ENCODE measurements around the gene FAM174C. TPM values are rescaled to one million over a fixed set of nuclear protein-coding genes. Genes with fewer than 3 reads are reported as not detected.
"Not testable (repeated sequence)": the region's sequence is repeated elsewhere in the genome, so short reads cannot be mapped to it uniquely, and the experiment has no call there.

FAM174C gene
- total RNA-seq, 4 donors from 2014 or later: 24.9 to 58.9 (median 43.6) TPM

- Histone ChIP-seq H3K4me3 (no peak overlapping the region), H3K27ac (replicated peaks in 1 of 4) (no peak overlapping the region), H3K4me1 (peaks cover 9 to 15% (median 10%) of the 10 kb centered on the region in 4 donors), H3K36me3 (no peaks in the 10 kb centered on the region), H3K27me3 (peaks cover 0 to 88% (median 11%) of the 10 kb centered on the region in 4 donors), H3K9me3 (no peaks in the 10 kb centered on the region)
- intact Hi-C loops (cut with DNase I): no loop called here
- 40% methylated on average over 4 of the region's 13 CpGs for WGBS
- no peak for DNase-seq (ENCODE audit: extremely low spot score)
- TF ChIP-seq POLR2AphosphoS5 (IDR thresholded peaks at IDR 0.05): no peak
- no peak for TF ChIP-seq CTCF (IDR thresholded peaks at IDR 0.05)
- TF ChIP-seq EP300 (IDR thresholded peaks at IDR 0.05): no peak
- TF ChIP-seq POLR2A (IDR thresholded peaks at IDR 0.05; ENCODE audit: low read depth): no peak
Measured at GRCh38 chr19:1316466-1316865, 41.1 kb downstream of the FAM174C start.

GRCh38 chr19:1317274-1318003 lies 42.1 kb downstream of the FAM174C start:
- TF ChIP-seq CTCF (IDR thresholded peaks at IDR 0.05) (no peak), POLR2AphosphoS5 (IDR thresholded peaks at IDR 0.05) (no peak), EP300 (IDR thresholded peaks at IDR 0.05) (no peak), POLR2A (IDR thresholded peaks at IDR 0.05; ENCODE audit: low read depth) (no peak)
- Histone ChIP-seq H3K27me3 (peaks cover 0 to 88% (median 11%) of the 10 kb centered on the region in 4 donors), H3K4me1 (peaks cover 9 to 15% (median 10%) of the 10 kb centered on the region in 4 donors), H3K27ac (replicated peaks in 1 of 4) (no peak overlapping the region), H3K4me3 (no peak overlapping the region), H3K9me3 (no peaks in the 10 kb centered on the region), H3K36me3 (no peaks in the 10 kb centered on the region)
- intact Hi-C loops (cut with DNase I): no loop called here
- DNase-seq (ENCODE audit: extremely low spot score): no peak
- whole genome bisulfite sequencing: 81% methylated on average over 17 of the region's 17 CpGs

- H3K36me3 ChIP-seq: no peaks in the 10 kb centered on the region
- peaks cover 9 to 15% (median 10%) of the 10 kb centered on the region in 4 donors for H3K4me1 ChIP-seq
- 60% methylated on average over 18 of the region's 46 CpGs for whole genome bisulfite sequencing
- peaks cover 0 to 86% (median 5%) of the 10 kb centered on the region in 4 donors for H3K27me3 ChIP-seq
- no peaks in the 10 kb centered on the region for H3K9me3 ChIP-seq
- no peak overlapping the region for H3K4me3 ChIP-seq
- H3K27ac ChIP-seq (replicated peaks in 1 of 4): no peak overlapping the region
- DNase-seq (ENCODE audit: extremely low spot score): no peak
- intact Hi-C loops (cut with DNase I): no loop called here
- no peak for TF ChIP-seq EP300 (IDR thresholded peaks at IDR 0.05)
- TF ChIP-seq POLR2A (IDR thresholded peaks at IDR 0.05; ENCODE audit: low read depth): no peak
- TF ChIP-seq CTCF (IDR thresholded peaks at IDR 0.05): no peak
- TF ChIP-seq POLR2AphosphoS5 (IDR thresholded peaks at IDR 0.05): no peak
Measured at GRCh38 chr19:1318678-1319471, 43.5 kb downstream of the FAM174C start.

GRCh38 chr19:1320282-1320650 lies 44.9 kb downstream of the FAM174C start:
- intact Hi-C loops (cut with DNase I); DNase-seq (ENCODE audit: extremely low spot score); H3K9me3 ChIP-seq; H3K36me3 ChIP-seq; H3K4me3 ChIP-seq; H3K27ac ChIP-seq (replicated peaks in 1 of 4): not testable (repeated sequence)
- H3K4me1 ChIP-seq: peaks cover 13 to 23% (median 19%) of the 10 kb centered on the region in 4 donors
- H3K27me3 ChIP-seq: peaks cover 0 to 82% (median 3%) of the 10 kb centered on the region in 4 donors
- 91% methylated on average over 3 of the region's 3 CpGs for WGBS

GRCh38 chr19:1321539-1321938 lies 46.2 kb downstream of the FAM174C start:
- H3K9me3 ChIP-seq: no peaks in the 10 kb centered on the region
- no peak for DNase-seq (ENCODE audit: extremely low spot score)
- H3K4me1 ChIP-seq: peaks cover 5 to 19% (median 13%) of the 10 kb centered on the region in 4 donors
- H3K4me3 ChIP-seq: no peak overlapping the region
- TF ChIP-seq EP300 (IDR thresholded peaks at IDR 0.05) (no peak), CTCF (IDR thresholded peaks at IDR 0.05) (no peak), POLR2AphosphoS5 (IDR thresholded peaks at IDR 0.05) (no peak)
- intact Hi-C loops (cut with DNase I): no loop called here
- peaks cover 0 to 82% (median under 1%) of the 10 kb centered on the region in 4 donors for H3K27me3 ChIP-seq
- 81% methylated on average over 9 of the region's 9 CpGs for WGBS
- no peak overlapping the region for H3K27ac ChIP-seq (replicated peaks in 1 of 4)
- no peaks in the 10 kb centered on the region for H3K36me3 ChIP-seq
